ENCODE results near the gene F10.
"Not testable (repeated sequence)": the region's sequence is repeated elsewhere in the genome, so short reads cannot be mapped to it uniquely, and the experiment has no call there.

F10 gene

GRCh38 chr13:113092776-113093579, 29.6 kb upstream of the F10 start:
- no peak for ATAC-seq
- DNase-seq (ENCODE audit: low spot score in 2 of 2), result no peak
- Mint-ChIP-seq H3K36me3 (no peaks in the 10 kb centered on the region), H3K9me3 (no peaks in the 10 kb centered on the region), H3K4me3 (no peak overlapping the region), H3K27ac (no peak overlapping the region), H3K4me1 (no peaks in the 10 kb centered on the region)

- ATAC-seq (no peak), DNase-seq (ENCODE audit: low spot score in 2 of 2) (no peak)
- Mint-ChIP-seq H3K36me3 (no peaks in the 10 kb centered on the region), H3K4me3 (no peak overlapping the region), H3K9me3 (no peaks in the 10 kb centered on the region), H3K4me1 (no peaks in the 10 kb centered on the region), H3K27ac (no peak overlapping the region)
Observed at GRCh38 chr13:113093580-113094409, 28.8 kb upstream of the F10 start.

GRCh38 chr13:113094410-113094800, 28.2 kb upstream of the F10 start:
- ATAC-seq, result no peak
- H3K9me3 Mint-ChIP-seq, result no peaks in the 10 kb centered on the region
- H3K4me1 Mint-ChIP-seq, result no peaks in the 10 kb centered on the region
- H3K36me3 Mint-ChIP-seq, result no peaks in the 10 kb centered on the region
- no peak for DNase-seq (ENCODE audit: low spot score in 2 of 2)
- no peak overlapping the region for H3K4me3 Mint-ChIP-seq
- H3K27ac Mint-ChIP-seq, result no peak overlapping the region

- H3K4me3 Mint-ChIP-seq, result no peak overlapping the region
- ATAC-seq (no peak), DNase-seq (ENCODE audit: low spot score in 2 of 2) (no peak)
- no peaks in the 10 kb centered on the region for H3K4me1 Mint-ChIP-seq
- H3K27ac Mint-ChIP-seq, result no peak overlapping the region
- H3K36me3 Mint-ChIP-seq, result no peaks in the 10 kb centered on the region
- H3K9me3 Mint-ChIP-seq, result no peaks in the 10 kb centered on the region
Observed at GRCh38 chr13:113095146-113096051, 27.2 kb upstream of the F10 start.

GRCh38 chr13:113096052-113096744, 26.4 kb upstream of the F10 start:
- Mint-ChIP-seq H3K36me3 (no peaks in the 10 kb centered on the region), H3K4me3 (no peak overlapping the region), H3K9me3 (no peaks in the 10 kb centered on the region), H3K27ac (no peak overlapping the region), H3K4me1 (no peaks in the 10 kb centered on the region)
- no peak for ATAC-seq
- no peak for DNase-seq (ENCODE audit: low spot score in 2 of 2)

- Mint-ChIP-seq H3K9me3 (no peaks in the 10 kb centered on the region), H3K4me3 (no peak overlapping the region), H3K36me3 (no peaks in the 10 kb centered on the region), H3K4me1 (no peaks in the 10 kb centered on the region), H3K27ac (no peak overlapping the region)
- ATAC-seq (no peak), DNase-seq (ENCODE audit: low spot score in 2 of 2) (no peak)
Observed at GRCh38 chr13:113096745-113097305, 25.8 kb upstream of the F10 start.

GRCh38 chr13:113097651-113098050, 24.9 kb upstream of the F10 start:
- Mint-ChIP-seq H3K27ac (no peak overlapping the region), H3K4me1 (no peaks in the 10 kb centered on the region), H3K9me3 (no peaks in the 10 kb centered on the region), H3K4me3 (no peak overlapping the region), H3K36me3 (no peaks in the 10 kb centered on the region)
- DNase-seq (ENCODE audit: low spot score in 2 of 2) (no peak), ATAC-seq (no peak)

- Mint-ChIP-seq H3K4me1 (no peaks in the 10 kb centered on the region), H3K4me3 (no peak overlapping the region), H3K9me3 (no peaks in the 10 kb centered on the region), H3K27ac (no peak overlapping the region), H3K36me3 (no peaks in the 10 kb centered on the region)
- no peak for ATAC-seq
- DNase-seq (ENCODE audit: low spot score in 2 of 2), result no peak
Observed at GRCh38 chr13:113098162-113098732, 24.4 kb upstream of the F10 start.

- no peaks in the 10 kb centered on the region for H3K36me3 Mint-ChIP-seq
- ATAC-seq, result no peak
- no peak overlapping the region for H3K4me3 Mint-ChIP-seq
- H3K4me1 Mint-ChIP-seq, result no peaks in the 10 kb centered on the region
- no peak overlapping the region for H3K27ac Mint-ChIP-seq
- DNase-seq (ENCODE audit: low spot score in 2 of 2), result no peak
- H3K9me3 Mint-ChIP-seq, result no peaks in the 10 kb centered on the region
Observed at GRCh38 chr13:113099142-113099541, 23.5 kb upstream of the F10 start.

GRCh38 chr13:113102302-113102701, 20.3 kb upstream of the F10 start:
- not testable (repeated sequence) for H3K4me3 Mint-ChIP-seq; ATAC-seq; H3K4me1 Mint-ChIP-seq; H3K27ac Mint-ChIP-seq; H3K9me3 Mint-ChIP-seq; H3K36me3 Mint-ChIP-seq; DNase-seq (ENCODE audit: low spot score in 2 of 2)

- Mint-ChIP-seq H3K27ac (no peak overlapping the region), H3K36me3 (peaks cover 8% of the 10 kb centered on the region), H3K9me3 (no peaks in the 10 kb centered on the region), H3K4me1 (no peaks in the 10 kb centered on the region), H3K4me3 (no peak overlapping the region)
- no peak for DNase-seq (ENCODE audit: low spot score in 2 of 2)
- no peak for ATAC-seq
Observed at GRCh38 chr13:113102727-113103126, 19.9 kb upstream of the F10 start.

- ATAC-seq, result no peak
Observed at GRCh38 chr13:113103646-113104045, 19.0 kb upstream of the F10 start.

GRCh38 chr13:113105032-113105920, 17.3 kb upstream of the F10 start, which contains the start of gene F7:
Gene F7, plus strand, starts transcription at chr13:113105791. Its CDS starts 51 bp downstream, at chr13:113105842.
- DNase-seq (ENCODE audit: low spot score in 2 of 2) (no peak), ATAC-seq (no peak)
- Mint-ChIP-seq H3K4me1 (no peaks in the 10 kb centered on the region), H3K4me3 (no peak within 1 kb of the TSS), H3K36me3 (peaks cover 25% of the 10 kb centered on the region), H3K27ac (peak within 1 kb of the TSS; percentile 90), H3K9me3 (no peaks in the 10 kb centered on the region)

More at GRCh38 chr13:113103646-113104045, 19.0 kb upstream of the F10 start:
- DNase-seq (ENCODE audit: low spot score in 2 of 2), result no peak
- H3K27ac Mint-ChIP-seq, result no peak overlapping the region
- no peaks in the 10 kb centered on the region for H3K9me3 Mint-ChIP-seq
- no peaks in the 10 kb centered on the region for H3K4me1 Mint-ChIP-seq
- H3K4me3 Mint-ChIP-seq, result no peak overlapping the region
- peaks cover 12% of the 10 kb centered on the region for H3K36me3 Mint-ChIP-seq

Data from stimulated activated effector memory CD8-positive, alpha-beta T cell treated with anti-CD3 and anti-CD28 coated beads, Interleukin-12 subunit alpha, Interleukin-12 subunit beta, amount 100 ng/mL, for 72 hours (primary cell).